Ramos (cell line): ENCODE measurements around the gene RAD51B.
"Not testable (repeated sequence)": the region's sequence is repeated elsewhere in the genome, so short reads cannot be mapped to it uniquely, and the experiment has no call there.

Source experiments
- in situ Hi-C: fragments of 300-500 bp; cut with MboI; formaldehyde crosslinking; loops from one replicate; pipeline ENCODE4 v1.14.3; 2022; ENCODE audit warnings: low sequenced_read_pairs; ENCODE audit not compliant: unreplicated experiment

The RAD51B gene

GRCh38 chr14:68181519-68182326 lies 362.1 kb downstream of the RAD51B start:
- in situ Hi-C loops, result no loop called here

- in situ Hi-C loops, result no loop called here
Measured at GRCh38 chr14:68182492-68182891, 362.9 kb downstream of the RAD51B start.

GRCh38 chr14:68186500-68187276 lies 367.1 kb downstream of the RAD51B start:
- in situ Hi-C loops, result not testable (repeated sequence)

- in situ Hi-C loops, result no loop called here
Measured at GRCh38 chr14:68188174-68188573, 368.6 kb downstream of the RAD51B start.

GRCh38 chr14:68190032-68190431 lies 370.5 kb downstream of the RAD51B start:
- in situ Hi-C loops, result no loop called here

GRCh38 chr14:68191567-68192321 lies 372.2 kb downstream of the RAD51B start:
- in situ Hi-C loops, result no loop called here

- in situ Hi-C loops, result no loop called here
Measured at GRCh38 chr14:68192935-68193334, 373.4 kb downstream of the RAD51B start.

GRCh38 chr14:68193970-68194681 lies 374.5 kb downstream of the RAD51B start:
- in situ Hi-C loops, result no loop called here

- in situ Hi-C loops, result no loop called here
Measured at GRCh38 chr14:68195126-68195525, 375.5 kb downstream of the RAD51B start.

- in situ Hi-C loops, result no loop called here
Measured at GRCh38 chr14:68198713-68199495, 379.3 kb downstream of the RAD51B start.

- in situ Hi-C loops, result no loop called here
Measured at GRCh38 chr14:68199554-68200151, 380.1 kb downstream of the RAD51B start.

GRCh38 chr14:68203871-68204270 lies 384.3 kb downstream of the RAD51B start:
- in situ Hi-C loops, result no loop called here

GRCh38 chr14:68208218-68208617 lies 388.6 kb downstream of the RAD51B start:
- in situ Hi-C loops, result no loop called here

- in situ Hi-C loops, result no loop called here
Measured at GRCh38 chr14:68208626-68209317, 389.2 kb downstream of the RAD51B start.

GRCh38 chr14:68210729-68211299 lies 391.2 kb downstream of the RAD51B start:
- in situ Hi-C loops, result no loop called here

GRCh38 chr14:68211421-68211820 lies 391.8 kb downstream of the RAD51B start:
- in situ Hi-C loops, result no loop called here

GRCh38 chr14:68211886-68212285 lies 392.3 kb downstream of the RAD51B start:
- in situ Hi-C loops, result no loop called here

GRCh38 chr14:68212361-68212760 lies 392.8 kb downstream of the RAD51B start:
- in situ Hi-C loops, result no loop called here
